Natural killer cell (primary cell): ENCODE data around the gene SAMD8. TPM values are rescaled to one million over a fixed set of nuclear protein-coding genes. Genes with fewer than 3 reads are reported as not detected.

ENCODE experiments used
- ATAC-seq, 3 donors: fragments of 150-1000 bp in 2 of 3; fragments of 200-7000 bp in 1 of 3; cut with Tn5 transposase; 1 replicate in 1 of 3; 2 replicates in 2 of 3; pipeline ENCODE4 v1.10.0; 2021; ENCODE audit warnings: mild to moderate bottlenecking in 2 of 3, moderate library complexity in 2 of 3
- DNase-seq, 2 donors: peaks; one replicate each; pipeline versions ENCODE4 v3.0.0 to v3.0.0-alpha.2; 2013 to 2021; ENCODE audit warnings: mixed read lengths in 1 of 2
- H3K27ac ChIP-seq: one replicate; pipeline ENCODE4 v1.5.1; 2013; ENCODE audit warnings: mild to moderate bottlenecking, low read length
- H3K27me3 ChIP-seq: one replicate; pipeline ENCODE4 v1.6.1; 2013; ENCODE audit warnings: low read length; ENCODE audit not compliant: control insufficient read depth, insufficient read depth
- H3K36me3 ChIP-seq: one replicate; pipeline ENCODE4 v1.6.1; 2013; ENCODE audit warnings: low read length; ENCODE audit not compliant: control insufficient read depth, insufficient read depth
- H3K4me1 ChIP-seq: one replicate; pipeline ENCODE4 v1.6.1; 2013; ENCODE audit warnings: low read length; ENCODE audit not compliant: control insufficient read depth, insufficient read depth
- H3K4me3 ChIP-seq: one replicate; pipeline ENCODE4 v1.5.1; 2013; ENCODE audit warnings: low read length
- H3K9me3 ChIP-seq: one replicate; pipeline ENCODE4 v1.6.1; 2013; ENCODE audit warnings: low read length; ENCODE audit not compliant: control insufficient read depth, insufficient read depth
- H3K27ac Mint-ChIP-seq, 2 donors: one replicate each; pipeline ENCODE4 v1.8.0; 2022; ENCODE audit warnings: mild to moderate bottlenecking in 2 of 2, mixed read lengths in 2 of 2, moderate library complexity in 1 of 2
- H3K27me3 Mint-ChIP-seq, 2 donors: one replicate each; pipeline ENCODE4 v1.8.0; 2022; ENCODE audit warnings: low read depth in 2 of 2, mixed read lengths in 2 of 2
- H3K36me3 Mint-ChIP-seq: one replicate; pipeline ENCODE4 v1.8.0; 2022; ENCODE audit warnings: mixed read lengths
- H3K4me1 Mint-ChIP-seq, 2 donors: one replicate each; pipeline ENCODE4 v1.8.0; 2022; ENCODE audit warnings: mixed read lengths in 2 of 2
- H3K4me3 Mint-ChIP-seq: one replicate; pipeline ENCODE4 v1.8.0; 2022; ENCODE audit warnings: mild to moderate bottlenecking, moderate library complexity, mixed read lengths
- H3K9me3 Mint-ChIP-seq, 2 donors: one replicate each; pipeline ENCODE4 v1.8.0; 2022; ENCODE audit warnings: mixed read lengths in 2 of 2
- WGBS: methylation state at CpG from one replicate; pipeline ENCODE4 v1.1.7; 2013; ENCODE audit warnings: missing lambda C conversion rate; ENCODE audit not compliant: insufficient coverage; 5-methylcytosine and 5-hydroxymethylcytosine counted together
- intact Hi-C: fragments of 100-400 bp; cut with micrococcal nuclease; formaldehyde crosslinking; loops from one replicate; pipeline ENCODE4 v1.14.2; 2022
- total RNA-seq, 4 donors: library from RNA; stranded (reverse); fragments of 120-200 nt in 1 of 4; gene quantifications; one replicate each; pipeline versions ENCODE4 v1.2.3 to v1.2.4, GENCODE V29; 2013 to 2022
- TF ChIP-seq, protein P1 (sequence below): fragments of 200-600 bp; IDR thresholded peaks from one replicate; pipeline ENCODE4 v1.8.0; 2022; ENCODE audit warnings: antibody characterized with exemption

The SAMD8 gene
- total RNA-seq, 3 donors from 2014 or later (not counting 1 experiment from before 2014, with no cell fraction given), result 26.6 to 30.9 (median 29.6) TPM

DNA sequence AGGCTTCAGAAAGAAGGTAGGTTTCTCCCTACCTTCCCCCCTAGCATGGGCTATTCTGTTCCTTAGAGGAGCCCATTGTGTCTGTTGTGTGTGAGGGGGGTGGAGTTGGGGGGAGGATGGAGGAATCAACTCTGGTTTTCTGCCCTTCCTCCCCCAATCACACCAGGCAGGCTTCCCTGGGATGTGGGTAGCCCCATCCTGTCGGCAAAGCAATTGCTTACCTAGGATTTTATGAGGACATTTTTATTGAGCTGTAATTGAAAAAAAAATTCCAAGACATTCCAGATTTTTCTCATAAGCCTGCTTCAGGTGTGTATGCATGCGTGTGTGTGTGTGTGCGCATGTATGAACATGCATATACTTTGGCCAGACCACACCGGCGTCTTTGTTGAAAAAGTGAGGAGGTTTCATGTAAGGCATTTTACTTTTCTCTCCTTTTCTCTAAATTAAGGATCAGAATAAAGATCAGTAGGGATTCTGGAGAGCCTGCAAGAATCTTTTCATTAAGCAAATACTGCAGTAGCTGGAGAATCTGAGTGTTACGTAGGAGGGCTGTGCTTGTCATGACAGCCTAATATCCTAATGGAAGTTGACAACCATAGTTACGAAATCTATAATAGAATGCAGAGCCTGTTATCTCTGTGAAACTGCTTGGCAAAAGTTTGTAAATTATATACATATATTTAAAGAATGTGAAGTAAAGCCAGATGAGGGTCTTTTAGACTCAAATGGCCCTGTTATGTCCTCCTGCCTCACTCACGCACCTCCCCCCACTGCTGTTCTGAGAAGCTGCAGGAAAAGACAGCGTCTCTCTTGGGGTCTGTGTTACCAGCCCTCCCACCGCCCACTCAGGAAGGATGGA, 27.3 kb upstream of the SAMD8 start:
- H3K36me3 Mint-ChIP-seq, result no peaks in the 10 kb centered on the region
- Histone ChIP-seq H3K9me3 (no peaks in the 10 kb centered on the region), H3K27ac (no peak overlapping the region), H3K27me3 (no peaks in the 10 kb centered on the region), H3K4me1 (no peaks in the 10 kb centered on the region), H3K4me3 (no peak overlapping the region), H3K36me3 (no peaks in the 10 kb centered on the region)
- no peak overlapping the region for H3K4me3 Mint-ChIP-seq
- ATAC-seq (no peak), DNase-seq (no peak)
- 83% methylated on average over 9 of the region's 10 CpGs for WGBS
- no peaks in the 10 kb centered on the region for H3K9me3 Mint-ChIP-seq
- H3K27ac Mint-ChIP-seq, result no peak overlapping the region
- H3K27me3 Mint-ChIP-seq, result no peaks in the 10 kb centered on the region
- TF ChIP-seq, protein P1, sequence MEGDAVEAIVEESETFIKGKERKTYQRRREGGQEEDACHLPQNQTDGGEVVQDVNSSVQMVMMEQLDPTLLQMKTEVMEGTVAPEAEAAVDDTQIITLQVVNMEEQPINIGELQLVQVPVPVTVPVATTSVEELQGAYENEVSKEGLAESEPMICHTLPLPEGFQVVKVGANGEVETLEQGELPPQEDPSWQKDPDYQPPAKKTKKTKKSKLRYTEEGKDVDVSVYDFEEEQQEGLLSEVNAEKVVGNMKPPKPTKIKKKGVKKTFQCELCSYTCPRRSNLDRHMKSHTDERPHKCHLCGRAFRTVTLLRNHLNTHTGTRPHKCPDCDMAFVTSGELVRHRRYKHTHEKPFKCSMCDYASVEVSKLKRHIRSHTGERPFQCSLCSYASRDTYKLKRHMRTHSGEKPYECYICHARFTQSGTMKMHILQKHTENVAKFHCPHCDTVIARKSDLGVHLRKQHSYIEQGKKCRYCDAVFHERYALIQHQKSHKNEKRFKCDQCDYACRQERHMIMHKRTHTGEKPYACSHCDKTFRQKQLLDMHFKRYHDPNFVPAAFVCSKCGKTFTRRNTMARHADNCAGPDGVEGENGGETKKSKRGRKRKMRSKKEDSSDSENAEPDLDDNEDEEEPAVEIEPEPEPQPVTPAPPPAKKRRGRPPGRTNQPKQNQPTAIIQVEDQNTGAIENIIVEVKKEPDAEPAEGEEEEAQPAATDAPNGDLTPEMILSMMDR, result no peak
- intact Hi-C loops, result no loop called here
- H3K4me1 Mint-ChIP-seq, result no peaks in the 10 kb centered on the region

- ATAC-seq (no peak), DNase-seq (no peak)
- no peaks in the 10 kb centered on the region for H3K27me3 Mint-ChIP-seq
- H3K9me3 Mint-ChIP-seq, result no peaks in the 10 kb centered on the region
- H3K27ac ChIP-seq, result no peak overlapping the region
- H3K4me1 Mint-ChIP-seq, result no peaks in the 10 kb centered on the region
- WGBS, result 95% methylated on average over 19 of the region's 19 CpGs
- H3K4me1 ChIP-seq, result no peaks in the 10 kb centered on the region
- H3K4me3 Mint-ChIP-seq, result no peak overlapping the region
- intact Hi-C loops, result no loop called here
- TF ChIP-seq, protein P1, result no peak
- H3K4me3 ChIP-seq, result no peak overlapping the region
- no peak overlapping the region for H3K27ac Mint-ChIP-seq
- H3K36me3 ChIP-seq, result no peaks in the 10 kb centered on the region
- no peaks in the 10 kb centered on the region for H3K9me3 ChIP-seq
- no peaks in the 10 kb centered on the region for H3K27me3 ChIP-seq
- no peaks in the 10 kb centered on the region for H3K36me3 Mint-ChIP-seq
Observed at GRCh38 chr10:75084834-75085384, 26.5 kb upstream of the SAMD8 start.

DNA sequence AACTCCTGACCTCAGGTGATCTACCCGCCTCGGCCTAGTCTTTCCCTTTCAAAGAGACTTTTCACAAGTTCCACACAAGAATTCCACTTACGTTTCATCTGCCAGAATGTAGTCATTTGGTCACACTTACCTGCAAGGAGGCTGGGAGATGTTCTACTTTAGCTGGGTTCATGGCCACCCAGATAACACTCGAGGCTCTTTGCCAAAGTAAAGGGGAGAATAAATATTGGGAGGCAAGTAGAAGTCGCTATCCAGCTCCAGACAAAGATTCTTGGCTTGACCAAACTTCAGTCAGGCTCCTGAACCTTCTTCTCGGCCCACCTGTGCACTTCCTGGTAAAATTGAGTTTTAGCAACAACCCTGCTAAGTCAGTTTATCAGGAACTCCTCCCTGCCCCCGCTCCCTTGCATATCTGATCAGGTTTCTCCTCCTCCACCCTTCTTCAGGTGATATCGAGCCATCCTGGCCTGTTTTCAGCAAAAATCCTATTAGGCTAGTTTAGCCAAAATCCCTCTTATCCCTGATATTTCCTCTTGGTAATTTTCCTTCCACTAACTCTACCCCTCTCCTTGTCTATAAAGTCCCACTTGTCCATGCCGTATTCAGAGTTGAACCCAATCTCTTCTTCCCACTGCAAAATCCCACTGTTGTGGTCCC, 25.1 kb upstream of the SAMD8 start:
- Mint-ChIP-seq H3K4me1 (no peaks in the 10 kb centered on the region), H3K9me3 (no peaks in the 10 kb centered on the region), H3K27ac (no peak overlapping the region), H3K4me3 (no peak overlapping the region), H3K36me3 (no peaks in the 10 kb centered on the region), H3K27me3 (no peaks in the 10 kb centered on the region)
- H3K9me3 ChIP-seq, result no peaks in the 10 kb centered on the region
- H3K27me3 ChIP-seq, result no peaks in the 10 kb centered on the region
- H3K4me1 ChIP-seq, result no peaks in the 10 kb centered on the region
- no peak overlapping the region for H3K27ac ChIP-seq
- intact Hi-C loops, result no loop called here
- H3K4me3 ChIP-seq, result no peak overlapping the region
- TF ChIP-seq, protein P1, result no peak
- H3K36me3 ChIP-seq, result no peaks in the 10 kb centered on the region
- WGBS, result 91% methylated on average over 9 of the region's 9 CpGs
- DNase-seq (no peak), ATAC-seq (no peak)
